ENCODE data around the gene P2RY6.

GRCh38 chr11:73225851-73226250 lies 46.3 kb upstream of the P2RY6 start:
- TF ChIP-seq CTCF (conservative IDR thresholded peaks at IDR 0.05; ENCODE audit: low read length) (no peak), EZH2phosphoT487 (IDR thresholded peaks at IDR 0.05; ENCODE audit: borderline replicate concordance) (no peak)
